Neuronal stem cell (in vitro differentiated cells): ENCODE measurements around the gene GRID1.

ENCODE experiments used
- DNase-seq: peaks from one replicate; pipeline ENCODE4 v3.0.0-alpha.2; 2013; ENCODE audit warnings: low spot score
- H2AFZ ChIP-seq: one replicate; pipeline ENCODE4 v1.6.1; 2013; ENCODE audit warnings: mild to moderate bottlenecking, low read length, inconsistent platforms
- H2AK5ac ChIP-seq: 2 replicates; pipeline ENCODE4 v1.6.1; 2013; ENCODE audit warnings: low read depth, mild to moderate bottlenecking, inconsistent platforms, low read length, moderate library complexity, mixed read lengths
- H2BK120ac ChIP-seq: 2 replicates; pipeline ENCODE4 v1.6.1; 2013; ENCODE audit warnings: low read depth, mild to moderate bottlenecking, inconsistent platforms, low read length, moderate library complexity, mixed read lengths
- H2BK12ac ChIP-seq: one replicate; pipeline ENCODE4 v1.6.1; 2013; ENCODE audit warnings: low read length, inconsistent platforms
- H2BK15ac ChIP-seq: 2 replicates; pipeline ENCODE4 v1.6.1; 2013; ENCODE audit warnings: mild to moderate bottlenecking, low read length, inconsistent platforms, mixed read lengths
- H2BK5ac ChIP-seq: one replicate; pipeline ENCODE4 v1.6.1; 2013; ENCODE audit warnings: inconsistent platforms, mild to moderate bottlenecking, low read length, moderate library complexity
- H3K14ac ChIP-seq: one replicate; pipeline ENCODE4 v1.6.1; 2013; ENCODE audit warnings: low read length, inconsistent platforms
- H3K18ac ChIP-seq: 2 replicates; pipeline ENCODE4 v1.6.1; 2013; ENCODE audit warnings: low read length, inconsistent platforms
- H3K23ac ChIP-seq: 2 replicates; pipeline ENCODE4 v1.6.1; 2013; ENCODE audit warnings: low read depth, mild to moderate bottlenecking, mixed read lengths, low read length, inconsistent platforms; ENCODE audit not compliant: poor library complexity
- H3K27ac ChIP-seq: replicated peaks from 3 replicates; pipeline ENCODE4 v1.5.1; 2013; ENCODE audit warnings: low read length, inconsistent platforms
- H3K27me3 ChIP-seq, 3 experiments: 2 replicates each; pipeline ENCODE4 v1.6.1; 2013; ENCODE audit warnings: low read length in 3 of 3, mild to moderate bottlenecking in 2 of 3, inconsistent platforms in 1 of 3, low read depth in 1 of 3, mixed read lengths in 1 of 3, moderate library complexity in 1 of 3; ENCODE audit not compliant: control insufficient read depth in 3 of 3, insufficient read depth in 3 of 3
- H3K36me3 ChIP-seq, 2 donors: replicated peaks in 1 of 2; 2 replicates each; pipeline ENCODE4 v1.6.1; 2013; ENCODE audit warnings: low read length in 2 of 2; ENCODE audit not compliant: control insufficient read depth in 2 of 2, insufficient read depth in 2 of 2
- H3K4ac ChIP-seq: 2 replicates; pipeline ENCODE4 v1.6.1; 2013; ENCODE audit warnings: inconsistent platforms, mild to moderate bottlenecking, low read length, moderate library complexity
- H3K4me1 ChIP-seq, 2 donors: 1 replicate in 1 of 2; 2 replicates in 1 of 2; pipeline ENCODE4 v1.6.1; 2013; ENCODE audit warnings: low read length in 2 of 2, low read depth in 1 of 2; ENCODE audit not compliant: control insufficient read depth in 2 of 2, insufficient read depth in 1 of 2
- H3K4me2 ChIP-seq: one replicate; pipeline ENCODE4 v1.6.1; 2013; ENCODE audit warnings: mild to moderate bottlenecking, low read length, inconsistent platforms; ENCODE audit not compliant: insufficient read depth, poor library complexity, severe bottlenecking
- H3K4me3 ChIP-seq, 2 donors: 2 replicates each; pipeline ENCODE4 v1.5.1; 2013; ENCODE audit warnings: low read length in 2 of 2, mild to moderate bottlenecking in 2 of 2, inconsistent platforms in 1 of 2, moderate library complexity in 1 of 2
- H3K79me1 ChIP-seq: one replicate; pipeline ENCODE4 v1.6.1; 2013; ENCODE audit warnings: low read depth, mild to moderate bottlenecking, inconsistent platforms, low read length, moderate library complexity
- H3K9ac ChIP-seq: one replicate; pipeline ENCODE4 v1.6.1; 2013; ENCODE audit warnings: mild to moderate bottlenecking, low read depth, low read length, inconsistent platforms; ENCODE audit not compliant: poor library complexity
- H3K9me3 ChIP-seq, 2 donors: replicated peaks in 1 of 2; 2 replicates each; pipeline versions ENCODE3 to v1.6.1; 2013; ENCODE audit warnings: low read length in 2 of 2, mild to moderate bottlenecking in 2 of 2, inconsistent platforms in 1 of 2, low read depth in 1 of 2, mixed read lengths in 1 of 2, moderate library complexity in 1 of 2; ENCODE audit not compliant: control insufficient read depth in 2 of 2, insufficient read depth in 1 of 2
- H4K8ac ChIP-seq: one replicate; pipeline ENCODE4 v1.6.1; 2013; ENCODE audit warnings: low read depth, mild to moderate bottlenecking, inconsistent platforms, low read length, moderate library complexity
- H4K91ac ChIP-seq: one replicate; pipeline ENCODE4 v1.6.1; 2013; ENCODE audit warnings: low read length, low read depth, mild to moderate bottlenecking, inconsistent platforms; ENCODE audit not compliant: poor library complexity
- WGBS, 2 donors: extraction: QIAGEN DNeasy Blood & Tissue Kit; methylation state at CpG; one replicate each; pipeline ENCODE4 v1.1.7; 2013; ENCODE audit warnings: missing lambda C conversion rate in 2 of 2, mixed read lengths in 1 of 2; ENCODE audit not compliant: insufficient read length in 2 of 2, insufficient replicate concordance in 1 of 2; ENCODE audit errors: extremely low coverage in 2 of 2; 5-methylcytosine and 5-hydroxymethylcytosine counted together

The GRID1 gene

GRCh38 chr10:86287110-86287793, 79.3 kb downstream of the GRID1 start:
- no peak overlapping the region for H3K27ac ChIP-seq
- no peak overlapping the region for H2BK15ac ChIP-seq
- no peak overlapping the region for H3K4me3 ChIP-seq
- H3K4me2 ChIP-seq: no peak overlapping the region
- H3K9ac ChIP-seq: no peak overlapping the region
- peak overlapping the region; percentile 35 for H3K18ac ChIP-seq
- peak overlapping the region; percentile 15 for H2BK5ac ChIP-seq
- WGBS, 2 donors: no CpG with 5 or more reads among the region's 10 CpGs
- no peak overlapping the region for H2AFZ ChIP-seq
- DNase-seq: no peak
- no peak overlapping the region for H4K8ac ChIP-seq
- peaks cover 0 to 2% of the 10 kb centered on the region in 2 donors for H3K4me1 ChIP-seq
- H3K27me3 ChIP-seq: no peaks in the 10 kb centered on the region
- peak overlapping the region; percentile 25 for H3K23ac ChIP-seq
- H3K9me3 ChIP-seq: peaks cover 0 to 3% of the 10 kb centered on the region in 2 donors
- H3K79me1 ChIP-seq: no peaks in the 10 kb centered on the region
- no peaks in the 10 kb centered on the region for H3K36me3 ChIP-seq
- peak overlapping the region; percentile 43 for H3K14ac ChIP-seq
- H4K91ac ChIP-seq: no peak overlapping the region
- no peak overlapping the region for H2AK5ac ChIP-seq
- H2BK120ac ChIP-seq: no peak overlapping the region
- H2BK12ac ChIP-seq: peak overlapping the region; percentile 30
- H3K4ac ChIP-seq: no peak overlapping the region

GRCh38 chr10:86286236-86287109, 80.1 kb downstream of the GRID1 start:
- WGBS, 2 donors: no CpG with 5 or more reads among the region's 18 CpGs
- Histone ChIP-seq H3K18ac (peak overlapping the region; percentile 35), H3K9me3 (peaks cover 0 to under 1% of the 10 kb centered on the region in 2 donors), H3K23ac (peak overlapping the region; percentile 25), H3K4me2 (no peak overlapping the region), H4K8ac (no peak overlapping the region), H4K91ac (no peak overlapping the region), H2BK15ac (no peak overlapping the region), H2AK5ac (no peak overlapping the region), H3K79me1 (no peaks in the 10 kb centered on the region), H2BK12ac (peak overlapping the region; percentile 30), H3K27me3 (no peaks in the 10 kb centered on the region), H3K9ac (no peak overlapping the region), H3K36me3 (no peaks in the 10 kb centered on the region), H3K4me1 (peaks cover 0 to 2% of the 10 kb centered on the region in 2 donors), H2BK5ac (peak overlapping the region; percentile 15), H3K4me3 (no peak overlapping the region), H3K4ac (no peak overlapping the region), H3K27ac (no peak overlapping the region), H2AFZ (no peak overlapping the region), H2BK120ac (no peak overlapping the region), H3K14ac (peak overlapping the region; percentile 43)
- no peak for DNase-seq

DNA sequence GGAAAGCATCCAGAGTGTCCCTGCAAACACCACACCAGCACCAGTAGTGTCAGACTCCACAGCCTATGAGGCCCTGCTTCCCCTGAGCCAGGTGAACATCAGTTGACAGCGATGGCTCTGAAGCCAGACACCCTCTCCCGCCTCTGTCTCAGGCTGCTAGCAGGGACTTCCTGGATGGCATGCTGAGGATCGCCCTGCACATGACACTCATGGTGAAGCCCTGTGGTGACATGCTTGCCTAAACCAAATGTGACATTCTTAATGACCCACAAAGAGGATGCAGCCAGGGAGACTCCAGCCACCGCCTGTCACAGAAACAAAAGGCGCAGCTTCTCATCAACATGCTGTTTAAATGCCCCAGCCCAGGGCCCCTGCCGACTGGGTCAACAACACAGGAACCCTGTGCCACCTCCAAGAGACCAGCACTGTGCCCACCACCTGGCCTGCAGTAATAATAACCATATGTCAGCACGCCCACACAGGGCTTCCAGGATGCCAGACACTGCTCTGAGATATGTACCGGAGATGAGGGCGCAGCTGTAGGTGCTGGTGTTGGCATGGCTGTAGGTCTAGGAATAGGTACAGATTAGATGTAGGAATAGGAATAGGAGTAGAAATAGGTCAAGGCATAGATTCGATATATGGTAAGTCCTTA, 81.3 kb downstream of the GRID1 start:
- Histone ChIP-seq H2AFZ (no peak overlapping the region), H3K4me3 (no peak overlapping the region), H2BK120ac (no peak overlapping the region), H4K91ac (no peak overlapping the region), H3K27me3 (peaks cover 0 to 2% (median 0%) of the 10 kb centered on the region in 3 experiments), H3K27ac (no peak overlapping the region), H2BK12ac (no peak overlapping the region), H2BK15ac (no peak overlapping the region), H3K4ac (peak overlapping the region; percentile 61), H4K8ac (peak overlapping the region; percentile 48), H3K36me3 (no peaks in the 10 kb centered on the region), H2AK5ac (no peak overlapping the region), H3K18ac (peak overlapping the region; percentile 74), H3K9ac (peak overlapping the region; percentile 15), H3K9me3 (no peaks in the 10 kb centered on the region), H3K14ac (peak overlapping the region; percentile 79), H2BK5ac (no peak overlapping the region), H3K4me1 (peaks cover 0 to 2% of the 10 kb centered on the region in 2 donors), H3K23ac (no peak overlapping the region), H3K4me2 (no peak overlapping the region), H3K79me1 (no peaks in the 10 kb centered on the region)
- no CpG with 5 or more reads among the region's 10 CpGs for WGBS, 2 donors
- DNase-seq: no peak
